GM12878 (cell line): ENCODE results near the gene CCL23.

ENCODE experiments used
- CHD4 ChIP-seq: fragments of 200-600 bp; sonication (generic); IDR thresholded peaks from 2 replicates; pipeline ENCODE4 v1.6.1; 2016; ENCODE audit warnings: mild to moderate bottlenecking
- FOS ChIP-seq: IDR thresholded peaks from 3 replicates; pipeline ENCODE4 v1.6.1; 2011; ENCODE audit warnings: borderline replicate concordance; ENCODE audit not compliant: insufficient read length; ENCODE audit errors: extremely low read depth
- RFX5 ChIP-seq: IDR thresholded peaks from 2 replicates; pipeline ENCODE4 v1.6.1; 2011; ENCODE audit warnings: low read depth, low read length, improper control_type of control experiment
- SPI1 ChIP-seq: IDR thresholded peaks from 2 replicates; pipeline ENCODE4 v1.6.1; 2011; ENCODE audit warnings: low read depth, mild to moderate bottlenecking, low read length, moderate library complexity, borderline replicate concordance; ENCODE audit not compliant: insufficient read depth
- TBL1XR1 ChIP-seq: IDR thresholded peaks from 2 replicates; pipeline ENCODE4 v1.6.1; 2012; ENCODE audit warnings: low read depth, low read length, improper control_type of control experiment
- TF ChIP-seq, protein P1 (sequence below): IDR thresholded peaks from 2 replicates; pipeline ENCODE4 v1.6.1; 2012; ENCODE audit warnings: low read depth, low read length, improper control_type of control experiment
- TF ChIP-seq, protein P2 (sequence below), 3 experiments: IDR thresholded peaks in 2 of 3; conservative IDR thresholded peaks in 1 of 3; 2 replicates each; pipeline ENCODE4 v1.5.1; 2011; ENCODE audit warnings: low read depth in 3 of 3, low read length in 3 of 3, mild to moderate bottlenecking in 3 of 3, control low read depth in 2 of 3, moderate library complexity in 2 of 3, inconsistent platforms in 1 of 3, mixed read lengths in 1 of 3; ENCODE audit not compliant: control insufficient read depth in 2 of 3, insufficient read depth in 1 of 3; ENCODE audit errors: extremely low read depth in 1 of 3

DNA sequence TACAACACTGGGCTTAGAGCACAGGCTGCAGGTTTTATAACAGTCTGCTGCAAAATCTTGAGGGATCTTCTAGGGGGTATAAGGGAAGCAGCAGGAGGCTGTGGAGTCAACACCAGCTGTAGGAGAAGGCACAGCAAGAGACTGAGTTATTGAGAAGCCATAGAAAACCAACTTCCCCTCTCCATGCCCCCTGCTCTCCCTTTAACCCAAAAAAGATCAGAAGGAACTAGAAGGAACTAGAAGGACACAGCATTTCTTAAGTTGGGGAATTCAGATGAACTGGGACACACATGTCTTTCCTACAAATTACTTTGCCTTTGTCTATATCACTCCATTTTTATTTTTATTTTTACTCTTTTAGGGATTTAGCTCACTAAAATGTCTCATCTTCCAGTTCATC lies 40.1 kb upstream of the CCL23 start:
- TF ChIP-seq TBL1XR1 (no peak), SPI1 (no peak), CHD4 (no peak), RFX5 (no peak), FOS (no peak)
- TF ChIP-seq, protein P1, sequence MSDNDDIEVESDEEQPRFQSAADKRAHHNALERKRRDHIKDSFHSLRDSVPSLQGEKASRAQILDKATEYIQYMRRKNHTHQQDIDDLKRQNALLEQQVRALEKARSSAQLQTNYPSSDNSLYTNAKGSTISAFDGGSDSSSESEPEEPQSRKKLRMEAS, result no peak
- TF ChIP-seq, protein P2, sequence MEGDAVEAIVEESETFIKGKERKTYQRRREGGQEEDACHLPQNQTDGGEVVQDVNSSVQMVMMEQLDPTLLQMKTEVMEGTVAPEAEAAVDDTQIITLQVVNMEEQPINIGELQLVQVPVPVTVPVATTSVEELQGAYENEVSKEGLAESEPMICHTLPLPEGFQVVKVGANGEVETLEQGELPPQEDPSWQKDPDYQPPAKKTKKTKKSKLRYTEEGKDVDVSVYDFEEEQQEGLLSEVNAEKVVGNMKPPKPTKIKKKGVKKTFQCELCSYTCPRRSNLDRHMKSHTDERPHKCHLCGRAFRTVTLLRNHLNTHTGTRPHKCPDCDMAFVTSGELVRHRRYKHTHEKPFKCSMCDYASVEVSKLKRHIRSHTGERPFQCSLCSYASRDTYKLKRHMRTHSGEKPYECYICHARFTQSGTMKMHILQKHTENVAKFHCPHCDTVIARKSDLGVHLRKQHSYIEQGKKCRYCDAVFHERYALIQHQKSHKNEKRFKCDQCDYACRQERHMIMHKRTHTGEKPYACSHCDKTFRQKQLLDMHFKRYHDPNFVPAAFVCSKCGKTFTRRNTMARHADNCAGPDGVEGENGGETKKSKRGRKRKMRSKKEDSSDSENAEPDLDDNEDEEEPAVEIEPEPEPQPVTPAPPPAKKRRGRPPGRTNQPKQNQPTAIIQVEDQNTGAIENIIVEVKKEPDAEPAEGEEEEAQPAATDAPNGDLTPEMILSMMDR (IDR thresholded peaks at IDR 0.05 in 2 of 3, conservative IDR thresholded peaks at IDR 0.05 in 1 of 3; ENCODE audit: control insufficient read depth in 2 of 3, extremely low read depth in 1 of 3, insufficient read depth in 1 of 3, low read depth in 3 of 3, low read length in 3 of 3), result no peak
